Upper lobe of left lung (tissue), 6 donors: ENCODE measurements around the gene GALNT13. TPM values are rescaled to one million over a fixed set of nuclear protein-coding genes. Genes with fewer than 3 reads are reported as not detected.

Source experiments
- ATAC-seq, 2 donors: fragments of 200-7000 bp; cut with Tn5 transposase; one replicate each; pipeline ENCODE4 v1.9.1; 2022; ENCODE audit warnings: mild to moderate bottlenecking in 2 of 2, moderate library complexity in 2 of 2; ENCODE audit not compliant: low FRiP score in 2 of 2
- DNase-seq, 2 donors: peaks; one replicate each; pipeline ENCODE4 v3.0.0-alpha.2; 2019 to 2020
- H3K27ac ChIP-seq, 4 donors: fragments of 200-600 bp; sonication (generic); one replicate each; pipeline ENCODE4 v1.5.1; 2016 to 2019
- H3K27me3 ChIP-seq, 4 donors: fragments of 200-600 bp; sonication (generic); one replicate each; pipeline ENCODE4 v1.5.1; 2017 to 2019
- H3K36me3 ChIP-seq, 4 donors: fragments of 200-600 bp; sonication (generic); one replicate each; pipeline ENCODE4 v1.5.1; 2016 to 2019
- H3K4me1 ChIP-seq, 4 donors: fragments of 200-600 bp; sonication (generic); one replicate each; pipeline ENCODE4 v1.5.1; 2018 to 2019
- H3K4me3 ChIP-seq, 4 donors: fragments of 200-600 bp; sonication (generic); one replicate each; pipeline ENCODE4 v1.5.1; 2017 to 2019; ENCODE audit warnings: mild to moderate bottlenecking in 2 of 4, moderate library complexity in 1 of 4
- H3K9me3 ChIP-seq, 4 donors: fragments of 200-600 bp; sonication (generic); one replicate each; pipeline ENCODE4 v1.5.1; 2018 to 2019
- EP300 ChIP-seq, 4 donors: sonication (generic); formaldehyde crosslinking; IDR thresholded peaks; one replicate each; pipeline ENCODE4 v1.5.1; 2017; ENCODE audit warnings: antibody characterized with exemption in 4 of 4, control low read depth in 2 of 4
- POLR2A ChIP-seq, 4 donors: fragments of 450-650 bp; IDR thresholded peaks; one replicate each; pipeline ENCODE4 v1.5.1; 2016 to 2017; ENCODE audit warnings: antibody characterized with exemption in 4 of 4, mild to moderate bottlenecking in 2 of 4
- POLR2AphosphoS5 ChIP-seq, 2 donors: sonication (generic); formaldehyde crosslinking; IDR thresholded peaks; one replicate each; pipeline ENCODE4 v1.5.1; 2017; ENCODE audit warnings: antibody characterized with exemption in 2 of 2
- WGBS, 2 donors: methylation state at CpG; one replicate each; pipeline ENCODE4 v1.1.5; 2017 to 2018; 5-methylcytosine and 5-hydroxymethylcytosine counted together
- total RNA-seq, 6 donors: library from RNA; depleted of rRNA in 4 of 6; stranded (reverse); fragments of >200 nt in 4 of 6; gene quantifications; one replicate each; pipeline versions ENCODE4 v1.1.0 to v1.2.1, GENCODE V29; 2016 to 2021
- TF ChIP-seq, protein P1 (sequence below), 6 experiments: fragments of 450-650 bp in 4 of 6; fragments of 200-600 bp in 2 of 6; sonication (generic) in 2 of 6; IDR thresholded peaks; one replicate each; pipeline ENCODE4 v1.5.1; 2016 to 2019; ENCODE audit warnings: antibody characterized with exemption in 6 of 6
- donor health status: DM: no; HTN: no; CAD: no; lungs with moderate emphysema.
- donor health status: DM: no; HTN: yes; CAD: no; lungs with severe emphysema.

Gene GALNT13
- total RNA-seq, 6 donors from 2014 or later = 1.6 to 4.1 (median 2.8) TPM

DNA sequence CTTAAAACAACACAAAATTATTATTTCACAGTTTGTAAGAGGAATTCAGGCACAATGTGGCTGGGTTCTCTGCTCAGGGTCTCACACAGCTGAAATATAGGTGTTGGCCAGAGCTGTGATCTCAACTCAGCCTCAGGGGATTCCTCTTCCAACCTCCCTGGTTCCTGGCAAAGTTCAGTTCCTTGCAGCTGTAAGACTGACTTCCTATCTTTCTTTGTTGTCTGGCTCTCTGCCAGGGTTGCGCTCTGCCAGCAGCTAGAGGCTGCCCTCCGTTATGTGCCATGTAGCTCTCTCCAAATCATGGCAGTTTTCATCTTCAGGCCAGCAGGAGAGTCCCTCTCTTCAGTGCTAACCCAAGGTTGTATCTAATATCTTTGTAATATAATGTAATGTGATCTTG is 554.3 kb downstream of the GALNT13 start:
- WGBS, 2 donors = 29 to 30% methylated on average over 2 of the region's 2 CpGs
- Histone ChIP-seq H3K27me3 (no peaks in the 10 kb centered on the region), H3K36me3 (no peaks in the 10 kb centered on the region), H3K4me3 (no peak overlapping the region), H3K27ac (no peak overlapping the region), H3K9me3 (no peaks in the 10 kb centered on the region), H3K4me1 (peaks cover 0 to 3% (median 2%) of the 10 kb centered on the region in 4 donors)
- ATAC-seq (no peak), DNase-seq (peak in 1 of 2 donors; percentile 20)
- TF ChIP-seq EP300 (IDR thresholded peaks at IDR 0.05) = no peak
- TF ChIP-seq POLR2A (IDR thresholded peaks at IDR 0.05) = no peak
- TF ChIP-seq, protein P1, sequence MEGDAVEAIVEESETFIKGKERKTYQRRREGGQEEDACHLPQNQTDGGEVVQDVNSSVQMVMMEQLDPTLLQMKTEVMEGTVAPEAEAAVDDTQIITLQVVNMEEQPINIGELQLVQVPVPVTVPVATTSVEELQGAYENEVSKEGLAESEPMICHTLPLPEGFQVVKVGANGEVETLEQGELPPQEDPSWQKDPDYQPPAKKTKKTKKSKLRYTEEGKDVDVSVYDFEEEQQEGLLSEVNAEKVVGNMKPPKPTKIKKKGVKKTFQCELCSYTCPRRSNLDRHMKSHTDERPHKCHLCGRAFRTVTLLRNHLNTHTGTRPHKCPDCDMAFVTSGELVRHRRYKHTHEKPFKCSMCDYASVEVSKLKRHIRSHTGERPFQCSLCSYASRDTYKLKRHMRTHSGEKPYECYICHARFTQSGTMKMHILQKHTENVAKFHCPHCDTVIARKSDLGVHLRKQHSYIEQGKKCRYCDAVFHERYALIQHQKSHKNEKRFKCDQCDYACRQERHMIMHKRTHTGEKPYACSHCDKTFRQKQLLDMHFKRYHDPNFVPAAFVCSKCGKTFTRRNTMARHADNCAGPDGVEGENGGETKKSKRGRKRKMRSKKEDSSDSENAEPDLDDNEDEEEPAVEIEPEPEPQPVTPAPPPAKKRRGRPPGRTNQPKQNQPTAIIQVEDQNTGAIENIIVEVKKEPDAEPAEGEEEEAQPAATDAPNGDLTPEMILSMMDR (IDR thresholded peaks at IDR 0.05) = no peak
- no peak for TF ChIP-seq POLR2AphosphoS5 (IDR thresholded peaks at IDR 0.05)

DNA sequence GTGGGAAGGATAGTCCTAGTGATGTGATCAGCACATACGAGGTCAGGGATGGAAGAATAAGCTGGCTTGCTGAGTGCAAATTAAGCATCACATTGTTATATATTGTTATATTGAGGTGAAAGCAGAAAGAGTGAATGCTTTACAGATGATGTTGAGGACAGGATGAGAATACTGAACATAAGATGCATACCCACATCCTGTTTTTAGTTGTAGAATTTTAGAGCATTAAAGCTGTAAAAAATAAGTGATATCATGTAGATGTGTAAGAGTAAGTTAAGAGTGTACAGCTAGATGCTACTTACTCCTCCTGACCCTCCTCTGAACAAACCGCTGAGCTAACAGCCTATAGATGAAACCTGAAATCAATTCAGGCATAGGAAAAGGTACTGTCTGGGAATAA is 555.7 kb downstream of the GALNT13 start:
- 89 to 92% methylated on average over 2 of the region's 2 CpGs for WGBS, 2 donors
- DNase-seq (no peak), ATAC-seq (no peak)
- no peak overlapping the region for H3K4me3 ChIP-seq
- TF ChIP-seq POLR2AphosphoS5 (IDR thresholded peaks at IDR 0.05) (no peak), EP300 (IDR thresholded peaks at IDR 0.05) (no peak), POLR2A (IDR thresholded peaks at IDR 0.05) (no peak)
- TF ChIP-seq, protein P1 (IDR thresholded peaks at IDR 0.05) = no peak
- H3K36me3 ChIP-seq = no peaks in the 10 kb centered on the region
- no peaks in the 10 kb centered on the region for H3K27me3 ChIP-seq
- peaks cover 0 to 3% (median 2%) of the 10 kb centered on the region in 4 donors for H3K4me1 ChIP-seq
- no peaks in the 10 kb centered on the region for H3K9me3 ChIP-seq
- H3K27ac ChIP-seq = no peak overlapping the region

DNA sequence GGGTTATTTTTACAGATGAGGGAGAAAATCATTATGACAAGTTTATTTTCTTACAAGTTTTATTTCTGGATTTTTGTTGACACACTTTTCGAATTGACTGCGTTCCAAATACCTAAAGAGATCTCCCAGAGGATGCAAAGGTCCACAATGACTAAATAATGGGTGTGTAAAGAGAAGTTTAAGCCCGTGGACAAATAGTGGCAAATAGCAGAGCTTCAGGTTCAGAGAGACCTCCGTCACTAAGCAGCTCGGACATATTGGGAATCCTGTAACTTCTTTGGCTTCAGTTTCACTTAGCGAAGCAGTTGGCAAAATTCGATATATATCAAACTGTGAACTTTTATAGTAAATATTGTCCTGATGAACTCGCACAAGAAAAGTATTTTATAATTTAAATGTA is 556.3 kb downstream of the GALNT13 start:
- Histone ChIP-seq H3K27me3 (no peaks in the 10 kb centered on the region), H3K9me3 (no peaks in the 10 kb centered on the region), H3K4me1 (peaks cover 0 to 3% (median 2%) of the 10 kb centered on the region in 4 donors), H3K27ac (no peak overlapping the region), H3K36me3 (no peaks in the 10 kb centered on the region), H3K4me3 (no peak overlapping the region)
- WGBS, 2 donors = 90 to 93% methylated on average over 8 of the region's 8 CpGs
- ATAC-seq (no peak), DNase-seq (no peak)
- no peak for TF ChIP-seq POLR2AphosphoS5 (IDR thresholded peaks at IDR 0.05)
- TF ChIP-seq EP300 (IDR thresholded peaks at IDR 0.05) = no peak
- TF ChIP-seq, protein P1 (IDR thresholded peaks at IDR 0.05) = no peak
- TF ChIP-seq POLR2A (IDR thresholded peaks at IDR 0.05) = no peak

DNA sequence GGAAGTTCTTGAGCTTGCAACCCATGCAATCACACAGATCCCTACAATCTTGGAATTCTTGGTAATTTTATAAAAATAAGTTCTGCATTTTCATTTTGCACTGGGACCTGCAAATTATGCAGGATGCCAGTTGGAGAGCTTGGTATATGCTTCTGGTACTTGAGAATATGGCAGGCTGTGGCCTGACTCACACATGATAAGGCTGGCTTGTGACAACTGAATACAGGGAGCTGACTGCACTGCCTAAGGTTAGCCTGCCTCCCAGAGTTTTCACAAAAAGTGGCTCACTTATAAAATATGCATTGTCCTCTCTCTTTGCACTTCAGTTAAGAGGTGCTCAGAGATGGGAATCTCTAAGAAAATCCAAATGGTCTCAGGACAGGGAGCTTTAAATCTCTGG is 561.3 kb downstream of the GALNT13 start:
- ATAC-seq = no peak
- H3K27ac ChIP-seq = no peak overlapping the region
- H3K9me3 ChIP-seq = no peaks in the 10 kb centered on the region
- H3K4me1 ChIP-seq = no peaks in the 10 kb centered on the region
- TF ChIP-seq EP300 (IDR thresholded peaks at IDR 0.05) (no peak), POLR2A (IDR thresholded peaks at IDR 0.05) (no peak), POLR2AphosphoS5 (IDR thresholded peaks at IDR 0.05) (no peak)
- TF ChIP-seq, protein P1 (IDR thresholded peaks at IDR 0.05) = no peak
- H3K4me3 ChIP-seq = no peak overlapping the region
- H3K36me3 ChIP-seq = no peaks in the 10 kb centered on the region
- H3K27me3 ChIP-seq = no peaks in the 10 kb centered on the region
- no peak for DNase-seq

DNA sequence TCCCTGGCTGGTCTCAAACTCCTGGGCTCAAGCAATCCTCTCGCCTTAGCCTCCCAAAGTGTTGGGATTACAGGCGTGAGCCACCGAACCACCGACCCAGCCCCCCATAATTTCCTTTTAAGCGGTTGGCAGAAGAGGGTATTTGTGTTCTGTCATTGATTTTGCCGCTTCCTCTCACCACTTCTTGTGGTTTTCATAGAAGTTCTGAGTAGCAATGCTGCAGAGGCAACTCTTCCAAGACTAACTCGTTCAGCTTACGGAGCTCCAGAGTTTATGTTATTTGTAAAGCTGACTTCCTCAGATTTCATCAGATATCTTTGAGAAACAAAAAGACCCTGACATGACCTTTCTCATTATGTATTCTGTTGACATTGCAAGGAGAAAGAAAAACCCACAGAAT is 565.4 kb downstream of the GALNT13 start:
- no peaks in the 10 kb centered on the region for H3K36me3 ChIP-seq
- peak overlapping the region in 1 of 4 donors; percentile 7 for H3K27ac ChIP-seq
- H3K9me3 ChIP-seq = no peaks in the 10 kb centered on the region
- TF ChIP-seq POLR2A (IDR thresholded peaks at IDR 0.05) (no peak), EP300 (IDR thresholded peaks at IDR 0.05) (no peak), POLR2AphosphoS5 (IDR thresholded peaks at IDR 0.05) (no peak)
- TF ChIP-seq, protein P1 (IDR thresholded peaks at IDR 0.05) = no peak
- DNase-seq (no peak), ATAC-seq (no peak)
- no peak overlapping the region for H3K4me3 ChIP-seq
- 41 to 51% methylated on average over 8 of the region's 8 CpGs for WGBS, 2 donors
- H3K27me3 ChIP-seq = no peaks in the 10 kb centered on the region
- no peaks in the 10 kb centered on the region for H3K4me1 ChIP-seq
